ENCODE results near the gene PACS2.

PACS2 gene

DNA sequence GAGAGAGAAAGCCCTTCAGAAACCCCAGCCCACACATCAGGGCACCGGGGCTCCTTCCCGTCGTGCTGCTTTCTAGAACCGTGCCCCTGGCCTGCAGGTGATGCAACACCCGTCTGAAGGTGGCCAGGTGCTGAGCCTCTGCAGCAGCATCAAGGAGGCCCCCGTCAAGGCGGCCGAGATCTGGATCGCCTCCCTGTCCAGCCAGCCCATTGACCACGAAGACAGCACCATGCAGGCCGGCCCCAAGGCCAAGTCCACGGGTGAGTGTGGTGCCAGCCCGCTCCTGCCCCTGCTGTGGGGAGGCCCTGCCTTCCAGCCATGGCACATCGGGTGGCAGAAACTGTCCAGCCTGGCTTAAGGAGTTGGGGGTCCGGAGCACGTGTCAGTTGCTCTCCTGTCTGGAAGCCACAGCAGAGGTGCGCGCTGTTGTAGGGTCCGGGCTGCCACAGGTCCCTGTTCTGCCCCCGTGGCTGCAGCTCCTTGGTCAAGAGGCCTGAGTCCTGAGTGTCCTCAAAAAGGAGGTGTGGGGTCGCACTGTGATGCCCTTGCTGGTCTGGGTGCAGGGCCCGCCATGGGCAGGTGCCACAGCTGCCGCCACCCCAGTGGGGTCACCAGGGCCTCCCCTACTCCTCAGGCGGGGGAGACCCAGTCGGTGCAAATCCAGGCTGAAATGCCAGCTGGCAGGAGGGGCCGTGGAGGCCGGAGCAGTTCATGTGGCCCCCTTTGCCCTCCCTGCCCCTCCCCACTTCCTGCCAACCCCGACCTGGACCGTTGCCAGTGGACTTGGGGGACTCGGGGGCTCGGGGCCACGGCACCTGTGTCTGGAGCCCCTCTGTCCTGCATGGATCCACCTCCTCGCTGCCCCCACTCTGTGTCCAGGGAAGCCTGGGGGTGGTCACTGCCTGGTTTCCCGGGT, 52.8 kb downstream of the PACS2 start:
- H2BK120ac ChIP-seq (ENCODE audit: low read depth, low read length), result no peak overlapping the region
- H3K27me3 ChIP-seq (ENCODE audit: control insufficient read depth in 1 of 2, insufficient read depth in 1 of 2, low read length in 2 of 2), result no peaks in the 10 kb centered on the region
- H3K4me1 ChIP-seq (ENCODE audit: control insufficient read depth, insufficient read depth, low read depth, low read length), result peaks cover 1% of the 10 kb centered on the region
- H3K4me3 ChIP-seq (ENCODE audit: insufficient read depth in 1 of 2, low read depth in 1 of 2, low read length in 2 of 2), result no peak overlapping the region
- H3K18ac ChIP-seq (ENCODE audit: low read depth in 1 of 2, low read length in 2 of 2), result no peak overlapping the region
- no peaks in the 10 kb centered on the region for H3K9me3 ChIP-seq (ENCODE audit: control insufficient read depth, low read length)
- H2BK12ac ChIP-seq (ENCODE audit: low read length in 2 of 2), result no peak overlapping the region
- H3K14ac ChIP-seq (ENCODE audit: low read length in 2 of 2), result no peak overlapping the region
- H3K23ac ChIP-seq (ENCODE audit: low read length in 2 of 2), result no peak overlapping the region
- peaks cover 24 to 56% of the 10 kb centered on the region in 2 experiments for H3K36me3 ChIP-seq (ENCODE audit: control insufficient read depth in 1 of 2, insufficient read depth in 2 of 2, low read depth in 1 of 2, low read length in 2 of 2)
- no peak overlapping the region for H2AK5ac ChIP-seq (ENCODE audit: low read length, severe bottlenecking)
- no peaks in the 10 kb centered on the region for H3K79me1 ChIP-seq (replicated peaks; ENCODE audit: low read length, poor library complexity, severe bottlenecking)
- H4K8ac ChIP-seq (ENCODE audit: low read length), result no peak overlapping the region
- H3K4ac ChIP-seq (ENCODE audit: low read depth in 1 of 2, low read length in 2 of 2), result no peak overlapping the region
- no peak overlapping the region for H2BK15ac ChIP-seq (ENCODE audit: low read depth, poor library complexity, severe bottlenecking)
- H3K4me2 ChIP-seq (ENCODE audit: low read length, poor library complexity, severe bottlenecking), result no peak overlapping the region
- no peak overlapping the region for H2BK5ac ChIP-seq (ENCODE audit: low read depth, low read length, poor library complexity, severe bottlenecking)
- DNase-seq, result no peak
- H3K9ac ChIP-seq (ENCODE audit: low read length), result no peak overlapping the region
- H3K27ac ChIP-seq (ENCODE audit: low read length, poor library complexity, severe bottlenecking), result no peak overlapping the region
- no peak overlapping the region for H4K91ac ChIP-seq (ENCODE audit: low read length)
- no peak overlapping the region for H2AFZ ChIP-seq (ENCODE audit: low read depth, low read length)
- 96% methylated on average over 34 of the region's 34 CpGs for WGBS

DNA sequence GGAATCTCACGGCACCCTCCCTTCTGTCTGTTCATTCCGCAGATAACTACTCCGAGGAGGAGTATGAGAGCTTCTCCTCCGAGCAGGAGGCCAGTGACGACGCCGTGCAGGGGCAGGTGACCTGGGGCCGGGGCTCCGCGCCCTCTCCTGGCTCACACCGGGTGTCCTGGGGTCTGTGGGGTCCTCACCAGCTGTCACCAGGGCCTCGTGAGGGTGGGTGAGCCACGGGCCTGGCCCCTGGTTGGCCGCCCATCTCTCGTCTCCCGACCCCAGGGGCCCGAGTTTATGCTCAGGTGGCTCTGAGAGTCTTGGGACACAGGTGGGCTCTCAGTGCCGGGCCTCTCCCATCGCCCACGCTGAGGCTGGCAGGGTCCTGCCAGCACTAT, 53.5 kb downstream of the PACS2 start:
- Histone ChIP-seq H2AFZ (ENCODE audit: low read depth, low read length) (no peak overlapping the region), H2BK120ac (ENCODE audit: low read depth, low read length) (no peak overlapping the region), H2BK5ac (ENCODE audit: low read depth, low read length, poor library complexity, severe bottlenecking) (no peak overlapping the region), H3K9me3 (ENCODE audit: control insufficient read depth, low read length) (no peaks in the 10 kb centered on the region), H3K27ac (ENCODE audit: low read length, poor library complexity, severe bottlenecking) (no peak overlapping the region), H3K18ac (ENCODE audit: low read depth in 1 of 2, low read length in 2 of 2) (no peak overlapping the region), H3K14ac (ENCODE audit: low read length in 2 of 2) (no peak overlapping the region), H4K91ac (ENCODE audit: low read length) (no peak overlapping the region), H3K4ac (ENCODE audit: low read depth in 1 of 2, low read length in 2 of 2) (no peak overlapping the region), H3K4me1 (ENCODE audit: control insufficient read depth, insufficient read depth, low read depth, low read length) (peaks cover 1% of the 10 kb centered on the region), H2AK5ac (ENCODE audit: low read length, severe bottlenecking) (no peak overlapping the region), H3K79me1 (replicated peaks; ENCODE audit: low read length, poor library complexity, severe bottlenecking) (no peaks in the 10 kb centered on the region), H3K9ac (ENCODE audit: low read length) (no peak overlapping the region), H3K27me3 (ENCODE audit: control insufficient read depth in 1 of 2, insufficient read depth in 1 of 2, low read length in 2 of 2) (no peaks in the 10 kb centered on the region), H3K4me3 (ENCODE audit: insufficient read depth in 1 of 2, low read depth in 1 of 2, low read length in 2 of 2) (no peak overlapping the region), H2BK15ac (ENCODE audit: low read depth, poor library complexity, severe bottlenecking) (no peak overlapping the region), H4K8ac (ENCODE audit: low read length) (no peak overlapping the region), H2BK12ac (ENCODE audit: low read length in 2 of 2) (no peak overlapping the region), H3K23ac (ENCODE audit: low read length in 2 of 2) (no peak overlapping the region), H3K36me3 (ENCODE audit: control insufficient read depth in 1 of 2, insufficient read depth in 2 of 2, low read depth in 1 of 2, low read length in 2 of 2) (peaks cover 24 to 56% of the 10 kb centered on the region in 2 experiments), H3K4me2 (ENCODE audit: low read length, poor library complexity, severe bottlenecking) (no peak overlapping the region)
- DNase-seq, result no peak
- 96% methylated on average over 20 of the region's 20 CpGs for WGBS

DNA sequence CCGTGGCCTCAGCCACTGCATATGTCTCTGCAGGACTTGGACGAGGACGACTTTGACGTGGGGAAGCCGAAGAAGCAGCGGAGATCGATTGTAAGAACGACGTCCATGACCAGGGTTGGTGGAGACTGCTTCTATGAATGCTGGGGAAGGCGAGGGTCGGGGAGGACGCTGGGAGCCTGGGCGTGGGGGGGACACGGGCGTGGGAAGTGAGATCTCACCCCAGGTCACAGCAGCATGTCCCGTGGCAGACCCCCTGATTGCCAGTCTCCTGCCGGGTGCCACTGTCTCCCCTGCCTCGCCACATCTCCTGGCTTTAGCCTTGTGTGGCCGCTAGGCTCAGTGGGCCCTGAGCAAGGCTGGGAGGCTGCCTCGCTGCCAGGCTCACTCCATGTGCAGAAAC, 53.9 kb downstream of the PACS2 start:
- Histone ChIP-seq H3K79me1 (replicated peaks; ENCODE audit: low read length, poor library complexity, severe bottlenecking) (no peaks in the 10 kb centered on the region), H3K27me3 (ENCODE audit: control insufficient read depth in 1 of 2, insufficient read depth in 1 of 2, low read length in 2 of 2) (no peaks in the 10 kb centered on the region), H3K36me3 (ENCODE audit: control insufficient read depth in 1 of 2, insufficient read depth in 2 of 2, low read depth in 1 of 2, low read length in 2 of 2) (peaks cover 24 to 56% of the 10 kb centered on the region in 2 experiments), H3K4me2 (ENCODE audit: low read length, poor library complexity, severe bottlenecking) (no peak overlapping the region), H3K18ac (ENCODE audit: low read depth in 1 of 2, low read length in 2 of 2) (no peak overlapping the region), H2BK12ac (ENCODE audit: low read length in 2 of 2) (no peak overlapping the region), H3K14ac (ENCODE audit: low read length in 2 of 2) (no peak overlapping the region), H2BK5ac (ENCODE audit: low read depth, low read length, poor library complexity, severe bottlenecking) (no peak overlapping the region), H3K4ac (ENCODE audit: low read depth in 1 of 2, low read length in 2 of 2) (no peak overlapping the region), H2BK120ac (ENCODE audit: low read depth, low read length) (no peak overlapping the region), H4K8ac (ENCODE audit: low read length) (no peak overlapping the region), H3K9me3 (ENCODE audit: control insufficient read depth, low read length) (no peaks in the 10 kb centered on the region), H2BK15ac (ENCODE audit: low read depth, poor library complexity, severe bottlenecking) (no peak overlapping the region), H2AFZ (ENCODE audit: low read depth, low read length) (no peak overlapping the region), H3K27ac (ENCODE audit: low read length, poor library complexity, severe bottlenecking) (no peak overlapping the region), H3K23ac (ENCODE audit: low read length in 2 of 2) (no peak overlapping the region), H3K4me1 (ENCODE audit: control insufficient read depth, insufficient read depth, low read depth, low read length) (peaks cover 1% of the 10 kb centered on the region), H2AK5ac (ENCODE audit: low read length, severe bottlenecking) (no peak overlapping the region), H3K9ac (ENCODE audit: low read length) (no peak overlapping the region), H3K4me3 (ENCODE audit: insufficient read depth in 1 of 2, low read depth in 1 of 2, low read length in 2 of 2) (no peak overlapping the region), H4K91ac (ENCODE audit: low read length) (no peak overlapping the region)
- 91% methylated on average over 20 of the region's 20 CpGs for WGBS
- DNase-seq, result no peak

DNA sequence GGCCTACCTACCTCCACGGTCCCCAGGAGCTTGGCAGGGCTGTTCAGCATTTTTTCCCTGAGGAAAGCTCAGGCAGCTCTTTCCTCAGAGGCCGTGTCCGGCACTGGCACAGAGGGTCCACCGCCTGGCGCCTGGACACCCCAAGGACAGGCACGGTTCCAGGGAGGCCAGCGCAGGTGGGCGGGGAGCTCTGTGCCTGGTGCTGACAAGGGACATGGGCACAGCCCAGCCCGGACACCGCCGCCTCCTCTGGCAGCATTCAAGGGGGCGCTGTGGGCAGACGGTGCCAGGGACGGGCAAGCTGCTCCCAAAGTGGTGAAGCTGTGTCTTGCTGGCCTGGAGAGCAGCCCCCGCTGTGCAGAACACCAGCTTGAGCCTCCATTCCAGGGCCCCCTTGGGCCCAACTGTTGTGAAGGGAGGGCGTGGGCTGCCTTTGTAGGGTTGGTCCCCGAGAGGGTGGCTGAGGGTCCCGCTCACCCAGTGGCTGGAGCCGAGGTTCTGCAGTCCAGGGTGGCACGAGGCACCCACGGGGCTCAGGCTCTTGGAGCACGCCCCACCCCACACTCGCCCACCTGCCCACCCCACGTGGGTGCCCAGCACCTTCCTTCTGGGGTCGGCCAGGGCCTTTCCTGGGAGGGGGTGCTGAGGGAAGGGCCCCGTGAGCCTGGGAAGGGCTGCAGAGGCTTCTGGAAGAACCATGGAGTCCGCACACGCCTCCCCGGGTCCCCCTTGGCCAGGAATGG, 54.5 kb downstream of the PACS2 start:
- Histone ChIP-seq H3K36me3 (ENCODE audit: control insufficient read depth in 1 of 2, insufficient read depth in 2 of 2, low read depth in 1 of 2, low read length in 2 of 2) (peaks cover 24 to 56% of the 10 kb centered on the region in 2 experiments), H4K91ac (ENCODE audit: low read length) (no peak overlapping the region), H3K4ac (ENCODE audit: low read depth in 1 of 2, low read length in 2 of 2) (no peak overlapping the region), H3K4me1 (ENCODE audit: control insufficient read depth, insufficient read depth, low read depth, low read length) (peaks cover 1% of the 10 kb centered on the region), H3K9ac (ENCODE audit: low read length) (no peak overlapping the region), H3K18ac (ENCODE audit: low read depth in 1 of 2, low read length in 2 of 2) (no peak overlapping the region), H3K9me3 (ENCODE audit: control insufficient read depth, low read length) (no peaks in the 10 kb centered on the region), H4K8ac (ENCODE audit: low read length) (no peak overlapping the region), H2AK5ac (ENCODE audit: low read length, severe bottlenecking) (no peak overlapping the region), H3K23ac (ENCODE audit: low read length in 2 of 2) (no peak overlapping the region), H2BK12ac (ENCODE audit: low read length in 2 of 2) (no peak overlapping the region), H3K79me1 (replicated peaks; ENCODE audit: low read length, poor library complexity, severe bottlenecking) (no peaks in the 10 kb centered on the region), H3K14ac (ENCODE audit: low read length in 2 of 2) (no peak overlapping the region), H2BK15ac (ENCODE audit: low read depth, poor library complexity, severe bottlenecking) (no peak overlapping the region), H3K27ac (ENCODE audit: low read length, poor library complexity, severe bottlenecking) (no peak overlapping the region), H2BK5ac (ENCODE audit: low read depth, low read length, poor library complexity, severe bottlenecking) (no peak overlapping the region), H2AFZ (ENCODE audit: low read depth, low read length) (no peak overlapping the region), H3K4me3 (ENCODE audit: insufficient read depth in 1 of 2, low read depth in 1 of 2, low read length in 2 of 2) (no peak overlapping the region), H2BK120ac (ENCODE audit: low read depth, low read length) (no peak overlapping the region), H3K27me3 (ENCODE audit: control insufficient read depth in 1 of 2, insufficient read depth in 1 of 2, low read length in 2 of 2) (no peaks in the 10 kb centered on the region), H3K4me2 (ENCODE audit: low read length, poor library complexity, severe bottlenecking) (no peak overlapping the region)
- no peak for DNase-seq
- WGBS, result 94% methylated on average over 25 of the region's 29 CpGs

All from mesenchymal stem cell (in vitro differentiated cells and primary cell).